ENCODE data around the gene TRERF1. TPM values are rescaled to one million over a fixed set of nuclear protein-coding genes. Genes with fewer than 3 reads are reported as not detected.

The TRERF1 gene
- polyA plus RNA-seq, 1 donor (not counting 4 experiments of a cell fraction or from before 2014, with no cell fraction given), result 4.8 TPM

GRCh38 chr6:42179261-42179944 lies 272.3 kb downstream of the TRERF1 start:
- dilution Hi-C loops (cut with MboI; ENCODE audit: extremely low pct_ligation_motif_present, low sequenced_read_pairs), result no loop called here
- TF ChIP-seq CTCF (optimal IDR thresholded peaks at IDR 0.05 in 1 of 3, IDR thresholded peaks at IDR 0.05 in 1 of 3, conservative IDR thresholded peaks at IDR 0.05 in 1 of 3; ENCODE audit: extremely low read depth in 1 of 3, insufficient read depth in 2 of 3, low read length in 3 of 3) (no peak), EZH2 (IDR thresholded peaks at IDR 0.05; ENCODE audit: low read length) (no peak)
- H3K9ac ChIP-seq (ENCODE audit: control insufficient read depth, extremely low read depth, insufficient read depth, low read length), result no peak overlapping the region
- peaks cover 4% of the 10 kb centered on the region for H3K27me3 ChIP-seq (ENCODE audit: control insufficient read depth, extremely low read depth, insufficient read depth, low read length)
- no peaks in the 10 kb centered on the region for H3K9me3 ChIP-seq (ENCODE audit: control insufficient read depth, low read depth, low read length)
- DNase-seq (ENCODE audit: low read depth, low spot score) (no peak), FAIRE-seq (no peak)
- no peaks in the 10 kb centered on the region for H3K4me1 ChIP-seq (ENCODE audit: control insufficient read depth, extremely low read depth, insufficient read depth, low read length)
- H2AFZ ChIP-seq (ENCODE audit: control insufficient read depth, low read length), result no peak overlapping the region
- no peaks in the 10 kb centered on the region for H3K79me2 ChIP-seq (ENCODE audit: control insufficient read depth, insufficient read depth, low read length)
- H3K36me3 ChIP-seq (ENCODE audit: control insufficient read depth in 2 of 2, extremely low read depth in 1 of 2, insufficient read depth in 2 of 2, low read length in 2 of 2), result no peaks in the 10 kb centered on the region
- no peak overlapping the region for H3K27ac ChIP-seq (ENCODE audit: control insufficient read depth, insufficient read depth, low read length)
- no peaks in the 10 kb centered on the region for H4K20me1 ChIP-seq (ENCODE audit: control insufficient read depth, extremely low read depth, insufficient read depth, low read length)
- no peaks in the 10 kb centered on the region for H3K9me1 ChIP-seq (ENCODE audit: control insufficient read depth, extremely low read depth, insufficient read depth, low read length)
- no peak overlapping the region for H3K4me2 ChIP-seq (ENCODE audit: control insufficient read depth, extremely low read depth, insufficient read depth, low read depth, low read length)
- no peak overlapping the region for H3K4me3 ChIP-seq (ENCODE audit: control insufficient read depth in 2 of 3, extremely low read depth in 1 of 3, insufficient read depth in 2 of 3, low read depth in 1 of 3, low read length in 3 of 3)

GRCh38 chr6:42177514-42178364 lies 274.0 kb downstream of the TRERF1 start:
- Histone ChIP-seq H4K20me1 (ENCODE audit: control insufficient read depth, extremely low read depth, insufficient read depth, low read length) (no peaks in the 10 kb centered on the region), H3K4me3 (ENCODE audit: control insufficient read depth in 2 of 3, extremely low read depth in 1 of 3, insufficient read depth in 2 of 3, low read depth in 1 of 3, low read length in 3 of 3) (no peak overlapping the region), H3K4me2 (ENCODE audit: control insufficient read depth, extremely low read depth, insufficient read depth, low read depth, low read length) (no peak overlapping the region), H2AFZ (ENCODE audit: control insufficient read depth, low read length) (no peak overlapping the region), H3K79me2 (ENCODE audit: control insufficient read depth, insufficient read depth, low read length) (no peaks in the 10 kb centered on the region), H3K27me3 (ENCODE audit: control insufficient read depth, extremely low read depth, insufficient read depth, low read length) (peaks cover 4% of the 10 kb centered on the region), H3K9me1 (ENCODE audit: control insufficient read depth, extremely low read depth, insufficient read depth, low read length) (no peaks in the 10 kb centered on the region), H3K9me3 (ENCODE audit: control insufficient read depth, low read depth, low read length) (no peaks in the 10 kb centered on the region), H3K9ac (ENCODE audit: control insufficient read depth, extremely low read depth, insufficient read depth, low read length) (no peak overlapping the region), H3K4me1 (ENCODE audit: control insufficient read depth, extremely low read depth, insufficient read depth, low read length) (no peaks in the 10 kb centered on the region), H3K27ac (ENCODE audit: control insufficient read depth, insufficient read depth, low read length) (no peak overlapping the region), H3K36me3 (ENCODE audit: control insufficient read depth in 2 of 2, extremely low read depth in 1 of 2, insufficient read depth in 2 of 2, low read length in 2 of 2) (no peaks in the 10 kb centered on the region)
- DNase-seq (ENCODE audit: low read depth, low spot score) (no peak), FAIRE-seq (no peak)
- TF ChIP-seq CTCF (optimal IDR thresholded peaks at IDR 0.05 in 1 of 3, IDR thresholded peaks at IDR 0.05 in 1 of 3, conservative IDR thresholded peaks at IDR 0.05 in 1 of 3; ENCODE audit: extremely low read depth in 1 of 3, insufficient read depth in 2 of 3, low read length in 3 of 3) (no peak), EZH2 (IDR thresholded peaks at IDR 0.05; ENCODE audit: low read length) (no peak)
- dilution Hi-C loops (cut with MboI; ENCODE audit: extremely low pct_ligation_motif_present, low sequenced_read_pairs), result no loop called here

Data from keratinocyte (primary cell).